HG02970 (cell line): ENCODE measurements around the gene CD99.
"Not testable (repeated sequence)": the region's sequence is repeated elsewhere in the genome, so short reads cannot be mapped to it uniquely, and the experiment has no call there.

Source experiments
- ATAC-seq: cut with Tn5 transposase; IDR thresholded peaks from one replicate; pipeline ENCODE4 v1.9.1; 2021; ENCODE audit warnings: mild to moderate bottlenecking, moderate library complexity, moderate number of reproducible peaks; ENCODE audit not compliant: unreplicated experiment, low FRiP score

CD99 gene

GRCh38 chrX:2673611-2674010 lies 17.5 kb upstream of the CD99 start:
- ATAC-seq = no peak

- ATAC-seq = not testable (repeated sequence)
Measured at GRCh38 chrX:2675657-2676200, 15.4 kb upstream of the CD99 start.

- ATAC-seq = no peak
Measured at GRCh38 chrX:2676794-2677675, 14.1 kb upstream of the CD99 start.

GRCh38 chrX:2677764-2678163 lies 13.3 kb upstream of the CD99 start:
- ATAC-seq = no peak

- ATAC-seq = no peak
Measured at GRCh38 chrX:2678583-2678982, 12.5 kb upstream of the CD99 start.

GRCh38 chrX:2679534-2680485 lies 11.3 kb upstream of the CD99 start:
- ATAC-seq = no peak

GRCh38 chrX:2680486-2681348 lies 10.4 kb upstream of the CD99 start:
- ATAC-seq = no peak

- no peak for ATAC-seq
Measured at GRCh38 chrX:2682565-2683177, 8.4 kb upstream of the CD99 start.

GRCh38 chrX:2684256-2684655 lies 6.8 kb upstream of the CD99 start:
- no peak for ATAC-seq

- ATAC-seq = no peak
Measured at GRCh38 chrX:2685886-2686285, 5.2 kb upstream of the CD99 start.

- no peak for ATAC-seq
Measured at GRCh38 chrX:2689773-2690666, 1.1 kb upstream of the CD99 start.

- no peak for ATAC-seq
Measured at GRCh38 chrX:2691543-2692220, 587 bp downstream of the CD99 start.

- no peak for ATAC-seq
Measured at GRCh38 chrX:2692221-2693112, 1.4 kb downstream of the CD99 start.

- no peak for ATAC-seq
Measured at GRCh38 chrX:2693113-2694002, 2.3 kb downstream of the CD99 start.

- ATAC-seq = no peak
Measured at GRCh38 chrX:2694914-2695267, 3.8 kb downstream of the CD99 start.

- ATAC-seq = peak; percentile 82
Measured at GRCh38 chrX:2696698-2697215, 5.7 kb downstream of the CD99 start.
